ENCODE data around the gene BPTF. TPM values are rescaled to one million over a fixed set of nuclear protein-coding genes. Genes with fewer than 3 reads are reported as not detected.
"Not testable (repeated sequence)": the region's sequence is repeated elsewhere in the genome, so short reads cannot be mapped to it uniquely, and the experiment has no call there.

The BPTF gene
- 9.2 and 17.2 TPM in 2 replicates for total RNA-seq (2014; rRNA removed; shearing (Covaris generic); ENCODE audit: low replicate concordance)

GRCh38 chr17:67824735-67825626 lies at the start of gene BPTF:
TSS of gene BPTF (plus strand) at chr17:67825503. CDS start at chr17:67825725, 222 bp downstream.
- Histone ChIP-seq H3K36me3 (peaks cover 19% of the 10 kb centered on the region), H3K4me3 (peak within 1 kb of the TSS; percentile 78), H3K27me3 (no peaks in the 10 kb centered on the region), H3K9me3 (no peaks in the 10 kb centered on the region)
- DNase-seq = peak; percentile 90

- Histone ChIP-seq H3K9me3 (no peaks in the 10 kb centered on the region), H3K36me3 (no peaks in the 10 kb centered on the region), H3K4me3 (no peak overlapping the region), H3K27me3 (no peaks in the 10 kb centered on the region)
- DNase-seq = peak; percentile 15
Measured at GRCh38 chr17:67779098-67779672, 46.1 kb upstream of the BPTF start.

GRCh38 chr17:67784364-67785121 lies 40.8 kb upstream of the BPTF start:
- DNase-seq = no peak
- peaks cover 4% of the 10 kb centered on the region; the same call in 1 of the 2 replicates for H3K27me3 ChIP-seq
- H3K9me3 ChIP-seq = no peaks in the 10 kb centered on the region
- H3K4me3 ChIP-seq = no peak overlapping the region
- no peaks in the 10 kb centered on the region for H3K36me3 ChIP-seq

DNA sequence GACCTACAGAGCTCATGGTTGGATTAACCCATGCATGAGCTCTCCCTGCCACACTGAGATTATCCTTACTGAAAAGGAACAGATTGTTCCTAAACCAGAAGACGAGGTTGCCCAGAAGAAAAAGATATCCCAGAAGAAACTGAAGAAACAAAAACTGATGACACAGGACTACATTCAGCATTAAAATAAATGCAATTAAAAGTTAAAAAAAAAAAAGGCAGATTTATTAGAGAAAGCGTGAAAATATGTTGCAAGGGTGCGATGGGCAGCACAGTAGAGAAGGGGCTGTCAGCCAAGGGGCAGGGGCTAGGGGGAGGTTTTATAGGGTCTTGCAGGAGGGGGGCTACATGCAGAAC lies 40.2 kb upstream of the BPTF start:
- Histone ChIP-seq H3K4me3 (no peak overlapping the region), H3K27me3 (peaks cover 4% of the 10 kb centered on the region; the same call in 1 of the 2 replicates), H3K36me3 (no peaks in the 10 kb centered on the region), H3K9me3 (no peaks in the 10 kb centered on the region)
- DNase-seq = no peak

DNA sequence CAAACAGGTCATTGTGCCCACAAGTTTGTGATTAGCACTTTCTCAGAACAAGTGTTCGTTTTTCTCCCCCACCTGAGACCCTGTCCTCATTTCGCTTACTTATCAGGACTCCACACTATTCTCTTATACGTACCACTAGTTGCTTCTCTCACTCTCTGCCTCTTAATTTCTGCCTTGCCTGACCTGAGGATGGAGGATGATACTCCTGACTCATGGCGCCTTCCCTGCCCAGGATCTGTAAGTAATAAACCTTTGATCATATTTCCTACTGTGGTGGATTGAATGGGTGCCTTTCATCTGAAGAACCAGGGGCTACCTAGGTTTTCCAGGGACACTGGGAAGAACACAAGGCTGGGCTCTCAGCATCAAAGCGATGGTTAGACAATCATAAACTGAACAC lies 39.8 kb upstream of the BPTF start:
- no peak for DNase-seq

DNA sequence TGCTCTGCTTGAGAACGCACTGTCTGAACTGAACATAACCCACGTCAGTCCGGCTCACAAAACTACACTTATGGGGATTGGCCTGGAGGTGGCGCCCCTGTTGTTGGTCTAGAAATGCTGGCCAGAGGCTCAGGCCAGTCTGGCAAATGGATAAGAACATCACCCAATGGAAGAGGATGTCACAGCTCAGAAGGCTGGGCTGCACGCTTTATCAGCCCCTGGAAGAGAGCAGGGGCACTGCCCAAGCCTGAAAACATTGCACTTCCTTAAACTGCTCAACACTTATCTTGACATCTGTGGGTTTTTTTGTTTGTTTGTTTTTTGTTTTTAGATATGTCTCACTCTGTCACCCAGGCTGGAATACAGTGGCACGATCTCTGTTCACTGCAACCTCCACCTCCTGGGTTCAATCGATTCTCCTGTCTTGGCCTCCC lies 24.8 kb upstream of the BPTF start:
- H3K9me3 ChIP-seq = no peaks in the 10 kb centered on the region
- H3K27me3 ChIP-seq = no peaks in the 10 kb centered on the region
- H3K4me3 ChIP-seq = no peak overlapping the region
- H3K36me3 ChIP-seq = no peaks in the 10 kb centered on the region
- DNase-seq = peak; percentile 71

More for the DNA sequence above, 39.8 kb upstream of the BPTF start:
- Histone ChIP-seq H3K9me3 (no peaks in the 10 kb centered on the region), H3K27me3 (peaks cover 4% of the 10 kb centered on the region; the same call in 1 of the 2 replicates), H3K4me3 (no peak overlapping the region), H3K36me3 (no peaks in the 10 kb centered on the region)

DNA sequence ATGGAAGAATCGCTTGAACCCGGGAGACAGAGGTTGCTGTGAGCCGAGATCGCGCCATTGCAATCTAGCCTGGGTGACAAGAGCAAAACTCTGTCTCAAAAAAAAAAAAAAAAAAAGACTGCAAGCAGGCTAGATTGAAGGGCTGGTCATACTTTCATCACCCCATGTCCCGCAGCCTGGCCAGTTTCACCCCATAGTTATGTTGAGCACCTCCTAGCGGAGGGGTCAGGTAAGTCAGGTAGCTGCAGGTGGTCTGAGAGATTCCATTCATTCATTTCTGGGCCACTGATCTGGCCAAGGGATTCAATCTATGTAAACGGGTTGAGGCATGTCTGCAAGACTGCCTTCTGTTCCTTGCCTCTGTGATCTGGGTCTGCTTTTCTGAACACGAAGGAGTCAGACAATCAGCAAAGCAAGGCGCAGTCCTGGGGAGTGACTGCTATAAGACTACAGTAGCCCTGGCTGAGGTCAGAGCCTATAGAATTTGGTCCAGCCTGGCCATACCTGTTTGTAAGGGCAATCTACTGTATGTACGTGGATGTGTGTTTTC lies 23.6 kb upstream of the BPTF start:
- DNase-seq = no peak
- Histone ChIP-seq H3K36me3 (no peaks in the 10 kb centered on the region), H3K4me3 (no peak overlapping the region), H3K27me3 (no peaks in the 10 kb centered on the region), H3K9me3 (no peaks in the 10 kb centered on the region)

- Histone ChIP-seq H3K9me3 (no peaks in the 10 kb centered on the region), H3K27me3 (no peaks in the 10 kb centered on the region), H3K4me3 (no peak overlapping the region), H3K36me3 (no peaks in the 10 kb centered on the region)
- DNase-seq = no peak
Measured at GRCh38 chr17:67810464-67810863, 14.8 kb upstream of the BPTF start.

DNA sequence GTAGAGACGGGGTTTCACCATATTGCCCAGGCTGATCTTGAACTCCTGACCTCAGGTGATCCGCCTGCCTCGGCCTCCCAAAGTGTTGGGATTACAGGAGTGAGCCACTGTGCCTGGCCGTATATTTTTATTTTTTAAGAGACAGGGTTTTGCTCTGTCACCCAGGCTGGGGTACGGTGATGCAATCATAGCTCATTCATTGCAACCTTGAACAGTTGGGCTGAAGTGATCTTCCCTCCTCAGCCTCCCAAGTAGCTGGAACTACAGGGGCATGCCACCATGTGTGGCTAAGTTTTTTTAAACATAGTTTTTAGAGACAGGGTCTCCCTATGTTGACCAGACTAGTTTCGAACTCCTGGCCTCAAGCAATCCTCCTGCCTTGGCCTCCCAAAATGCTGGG lies 12.9 kb upstream of the BPTF start:
- not testable (repeated sequence) for H3K9me3 ChIP-seq, H3K4me3 ChIP-seq, H3K27me3 ChIP-seq, DNase-seq, H3K36me3 ChIP-seq

DNA sequence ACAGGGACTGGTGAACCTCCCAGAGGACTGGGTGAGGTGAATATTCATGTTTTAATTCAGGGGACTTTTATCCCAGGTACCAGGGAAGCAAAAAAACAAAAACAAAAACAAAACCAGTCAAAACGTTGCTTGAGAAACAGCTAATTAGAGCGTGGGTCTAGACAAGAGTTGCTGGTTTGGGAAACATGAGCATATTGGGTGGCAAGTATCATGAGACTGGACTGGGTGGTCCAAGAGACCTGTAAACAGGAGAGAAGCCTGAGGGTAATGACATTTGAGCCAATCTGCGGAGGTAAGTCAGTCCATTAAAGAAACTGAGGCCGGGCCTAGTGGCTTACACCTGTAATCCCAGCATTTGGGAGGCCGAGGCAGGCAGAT lies 11.5 kb upstream of the BPTF start:
- no peak for DNase-seq
- Histone ChIP-seq H3K36me3 (no peaks in the 10 kb centered on the region), H3K9me3 (no peaks in the 10 kb centered on the region), H3K27me3 (no peaks in the 10 kb centered on the region), H3K4me3 (no peak overlapping the region)

DNA sequence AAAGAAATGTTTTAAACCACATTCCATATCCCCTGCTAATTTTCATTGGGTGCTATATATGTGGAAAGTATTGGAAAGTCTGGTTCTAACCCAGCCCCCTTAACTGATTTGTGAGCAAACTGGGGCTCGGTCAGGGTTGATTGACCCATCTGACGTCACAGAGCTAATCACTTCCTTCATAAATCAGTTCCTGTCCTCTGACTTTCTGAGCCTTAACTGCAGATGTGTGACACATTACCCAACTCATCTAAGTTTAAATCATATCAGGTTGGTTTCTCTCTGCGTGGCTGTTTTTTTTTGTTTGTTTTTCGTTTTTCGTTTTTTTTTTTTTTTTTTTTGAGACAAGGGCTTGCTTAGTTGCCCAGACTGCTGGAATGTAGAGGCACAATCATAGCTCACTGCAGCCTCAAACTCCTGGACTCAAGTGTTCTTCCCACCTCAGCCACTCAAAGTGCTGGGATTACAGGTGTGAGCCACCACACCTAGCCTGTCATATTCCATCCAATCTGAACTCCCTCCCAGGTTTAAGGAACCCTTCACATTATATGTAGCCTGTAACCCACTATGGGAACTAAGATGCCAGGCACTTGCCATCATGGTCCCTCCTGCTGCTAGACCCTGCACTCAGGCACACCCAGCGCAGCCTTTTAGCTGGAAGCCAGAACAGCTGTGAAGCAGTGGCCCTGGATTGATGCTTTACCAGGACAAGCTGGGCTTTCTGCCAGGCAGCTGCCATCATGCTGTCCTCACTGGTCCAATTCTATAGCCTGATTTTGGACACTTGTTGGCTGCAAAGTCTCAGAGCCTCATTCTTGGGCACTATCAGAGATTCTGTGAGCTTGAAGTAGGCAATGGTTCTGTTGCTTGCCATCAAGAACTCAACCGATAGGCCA lies 6.9 kb upstream of the BPTF start:
- Histone ChIP-seq H3K9me3 (no peaks in the 10 kb centered on the region), H3K4me3 (no peak overlapping the region), H3K27me3 (no peaks in the 10 kb centered on the region), H3K36me3 (no peaks in the 10 kb centered on the region)
- no peak for DNase-seq

DNA sequence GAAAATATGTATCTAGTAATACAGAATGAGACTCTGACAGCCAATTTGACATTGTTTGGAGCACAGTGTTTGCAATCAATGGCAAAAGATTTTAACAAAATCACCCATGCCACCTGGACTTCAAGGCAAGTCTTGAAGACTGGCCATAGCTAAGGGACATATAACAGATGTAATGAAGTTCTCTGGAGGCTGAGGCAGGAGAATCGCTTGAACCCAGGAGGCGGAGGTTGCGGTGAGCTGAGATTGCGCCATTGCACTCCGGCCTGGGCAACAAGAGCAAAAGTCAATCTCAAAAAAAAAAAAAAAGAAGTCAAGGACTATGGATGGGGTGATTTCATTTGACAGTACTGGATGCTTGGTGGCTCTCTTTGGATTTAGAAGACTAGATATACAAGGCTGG lies 5.6 kb upstream of the BPTF start:
- H3K36me3 ChIP-seq = no peaks in the 10 kb centered on the region
- no peak overlapping the region for H3K4me3 ChIP-seq
- H3K9me3 ChIP-seq = no peaks in the 10 kb centered on the region
- H3K27me3 ChIP-seq = no peaks in the 10 kb centered on the region
- no peak for DNase-seq

DNA sequence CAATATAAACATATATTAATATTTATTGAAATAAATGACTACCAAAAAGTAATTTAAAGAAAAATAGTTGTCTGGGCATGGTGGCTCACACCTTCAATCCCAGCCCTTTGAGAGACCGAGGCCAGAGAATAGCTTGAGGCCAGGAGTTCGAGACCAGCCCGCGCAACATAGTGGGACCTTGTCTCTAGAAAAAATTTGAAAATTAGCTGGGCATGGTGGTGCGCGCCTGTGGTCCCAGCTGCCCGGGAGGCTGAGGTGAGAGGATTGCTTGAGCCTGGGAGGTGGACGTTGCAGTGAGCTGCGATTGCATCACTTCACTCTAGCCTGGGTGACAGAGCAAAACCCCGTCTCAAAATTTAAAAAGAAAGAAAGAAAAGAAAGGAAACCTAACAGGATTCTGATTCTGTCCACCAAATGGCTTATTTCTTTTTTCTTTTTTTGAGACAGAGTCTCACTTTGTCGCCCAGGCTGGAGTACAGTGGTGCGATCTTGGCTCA lies 3.4 kb upstream of the BPTF start:
- DNase-seq = no peak
- H3K4me3 ChIP-seq = no peak overlapping the region
- H3K27me3 ChIP-seq = no peaks in the 10 kb centered on the region
- peaks cover under 1% of the 10 kb centered on the region for H3K36me3 ChIP-seq
- H3K9me3 ChIP-seq = no peaks in the 10 kb centered on the region

- peak; percentile 61 for DNase-seq
- H3K9me3 ChIP-seq, H3K27me3 ChIP-seq: not testable (repeated sequence)
- peaks cover 21% of the 10 kb centered on the region for H3K36me3 ChIP-seq
- H3K4me3 ChIP-seq = peak overlapping the region; percentile 78
Measured at GRCh38 chr17:67825627-67826601, 611 bp downstream of the BPTF start.

- DNase-seq = no peak
- Histone ChIP-seq H3K9me3 (no peaks in the 10 kb centered on the region), H3K36me3 (peaks cover 22% of the 10 kb centered on the region), H3K27me3 (no peaks in the 10 kb centered on the region), H3K4me3 (no peak overlapping the region)
Measured at GRCh38 chr17:67829331-67829730, 4.0 kb downstream of the BPTF start.
